GM23248 (cell line): Measurements from ENCODE around the gene PPM1L. TPM values are rescaled to one million over a fixed set of nuclear protein-coding genes. Genes with fewer than 3 reads are reported as not detected.

ENCODE experiments used
- DNase-seq: peaks from one replicate; pipeline ENCODE4 v3.0.0-alpha.2; 2015
- H2AFZ ChIP-seq: fragments of 200-600 bp; sonication (generic); 2 replicates; pipeline ENCODE4 v1.6.1; 2016; ENCODE audit warnings: antibody characterized with exemption
- H3F3A ChIP-seq: fragments of 200-600 bp; sonication (generic); 2 replicates; pipeline ENCODE4 v1.6.1; 2016; ENCODE audit warnings: mild to moderate bottlenecking, antibody characterized with exemption, mixed run types; ENCODE audit not compliant: insufficient read depth
- H3K27ac ChIP-seq: fragments of 200-600 bp; sonication (generic); 2 replicates; pipeline ENCODE4 v1.5.1; 2016; ENCODE audit warnings: mild to moderate bottlenecking
- H3K27me3 ChIP-seq: fragments of 200-600 bp; sonication (generic); replicated peaks from 2 replicates; pipeline ENCODE4 v1.6.1; 2016; ENCODE audit warnings: mild to moderate bottlenecking; ENCODE audit not compliant: insufficient read depth
- H3K36me3 ChIP-seq: fragments of 200-600 bp; sonication (generic); 2 replicates; pipeline ENCODE4 v1.6.1; 2016; ENCODE audit warnings: low read depth, mild to moderate bottlenecking
- H3K4me1 ChIP-seq: fragments of 200-600 bp; sonication (generic); 2 replicates; pipeline ENCODE4 v1.6.1; 2016; ENCODE audit warnings: mild to moderate bottlenecking; ENCODE audit not compliant: insufficient read depth
- H3K4me2 ChIP-seq: fragments of 200-600 bp; sonication (generic); one replicate; pipeline ENCODE4 v1.6.1; 2016; ENCODE audit warnings: mild to moderate bottlenecking; ENCODE audit not compliant: unreplicated experiment
- H3K4me3 ChIP-seq: fragments of 200-600 bp; sonication (generic); 2 replicates; pipeline ENCODE4 v1.5.1; 2016; ENCODE audit warnings: mild to moderate bottlenecking
- H3K79me2 ChIP-seq: fragments of 200-600 bp; sonication (generic); 2 replicates; pipeline ENCODE4 v1.6.1; 2016; ENCODE audit warnings: mild to moderate bottlenecking; ENCODE audit not compliant: insufficient read depth
- H3K9ac ChIP-seq: fragments of 200-600 bp; sonication (generic); 2 replicates; pipeline ENCODE4 v1.6.1; 2016; ENCODE audit warnings: mild to moderate bottlenecking
- H3K9me2 ChIP-seq: fragments of 200-600 bp; sonication (generic); 2 replicates; pipeline ENCODE4 v1.6.1; 2016; ENCODE audit warnings: mixed run types, mild to moderate bottlenecking, moderate library complexity; ENCODE audit not compliant: insufficient read depth
- H3K9me3 ChIP-seq: fragments of 200-600 bp; sonication (generic); one replicate; pipeline ENCODE4 v1.6.1; 2017; ENCODE audit warnings: low read depth
- H4K20me1 ChIP-seq: fragments of 200-600 bp; sonication (generic); 2 replicates; pipeline ENCODE4 v1.6.0; 2016; ENCODE audit not compliant: insufficient read depth
- EZH2 ChIP-seq: fragments of 200-600 bp; sonication (generic); IDR thresholded peaks from 2 replicates; pipeline ENCODE4 v1.6.1; 2018; ENCODE audit warnings: antibody characterized with exemption, mild to moderate bottlenecking; ENCODE audit not compliant: insufficient read depth, poor library complexity, severe bottlenecking
- EZH2phosphoT487 ChIP-seq: fragments of 200-600 bp; sonication (generic); IDR thresholded peaks from 2 replicates; pipeline ENCODE4 v1.6.1; 2018; ENCODE audit warnings: antibody characterized with exemption, moderate library complexity, mild to moderate bottlenecking, low read depth; ENCODE audit not compliant: insufficient read depth
- WGBS, 2 experiments: methylation state at CpG; one replicate each; pipeline ENCODE4 v1.1.6; 2015 to 2017; ENCODE audit warnings: low lambda C conversion rate in 2 of 2, low coverage in 1 of 2; ENCODE audit errors: missing lambda C conversion rate in 2 of 2; 5-methylcytosine and 5-hydroxymethylcytosine counted together
- in situ Hi-C: fragments of 300-500 bp; cut with MboI; formaldehyde crosslinking; loops from 2 replicates; pipeline ENCODE4 v1.15.0; 2020
- polyA plus RNA-seq: library from polyadenylated mRNA; unstranded; fragments of >200 nt; fragmentation: Nextera tagmentation; extraction: Ambion mirVana; gene quantifications from 2 replicates; pipeline ENCODE4 v1.2.1, GENCODE V29; 2016
- total RNA-seq: library from RNA; depleted of rRNA; stranded (reverse); fragments of >200 nt; shearing (Covaris generic); gene quantifications from 2 replicates; pipeline ENCODE4 v1.2.3, GENCODE V29; 2014

Gene PPM1L
- total and polyA plus RNA-seq, 2 experiments from 2014 or later: under 0.01 to 0.26 TPM

DNA sequence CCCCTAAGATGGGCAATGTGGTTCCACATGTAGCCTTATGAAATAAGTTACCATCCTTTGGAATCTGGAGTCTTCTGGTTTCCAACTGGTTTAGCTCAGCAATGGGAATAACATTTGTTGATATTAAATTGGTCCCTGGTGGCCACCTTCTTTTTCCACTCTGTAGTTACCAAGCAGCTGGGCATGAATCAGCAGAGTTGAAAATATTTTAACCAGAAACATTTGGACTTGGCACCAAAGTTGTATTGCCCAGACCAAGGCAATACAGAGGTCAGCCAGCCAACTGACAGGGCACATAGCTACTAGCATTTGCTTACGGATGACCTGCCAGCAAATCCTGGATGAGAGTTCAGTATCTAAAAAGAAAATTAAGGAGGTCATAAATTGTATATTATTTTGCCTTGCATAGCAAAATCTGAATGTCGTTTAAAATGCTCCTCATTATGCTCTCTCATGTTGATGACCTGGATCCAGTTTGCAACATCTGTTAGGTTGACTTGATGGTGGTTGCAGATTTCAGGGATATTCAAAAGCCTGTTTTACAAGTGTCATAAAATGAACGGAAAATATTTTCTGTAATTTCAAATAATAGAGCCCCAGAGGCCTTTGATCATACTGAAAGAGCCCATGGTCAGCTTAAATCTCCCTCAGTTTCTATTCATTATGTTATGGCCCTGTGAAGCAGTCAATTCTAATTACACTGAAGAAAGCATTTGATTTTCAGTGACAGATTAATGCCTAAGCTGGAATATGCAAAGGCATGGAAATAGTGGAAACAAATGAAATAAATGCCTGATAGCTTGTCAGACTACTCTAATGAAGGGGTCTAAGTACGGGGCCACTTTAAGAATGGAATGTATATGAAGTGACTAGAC is 54.6 kb downstream of the PPM1L start:
- no peak overlapping the region for H2AFZ ChIP-seq
- H3K79me2 ChIP-seq: no peaks in the 10 kb centered on the region
- H3K4me2 ChIP-seq: no peak overlapping the region
- no peak overlapping the region for H3K27ac ChIP-seq
- in situ Hi-C loops: no loop called here
- H3K9ac ChIP-seq: no peak overlapping the region
- no peaks in the 10 kb centered on the region for H4K20me1 ChIP-seq
- no peaks in the 10 kb centered on the region for H3K27me3 ChIP-seq
- no peaks in the 10 kb centered on the region for H3F3A ChIP-seq
- H3K36me3 ChIP-seq: no peaks in the 10 kb centered on the region
- TF ChIP-seq EZH2phosphoT487 (no peak), EZH2 (no peak)
- DNase-seq: peak; percentile 68
- no peaks in the 10 kb centered on the region for H3K9me2 ChIP-seq
- H3K4me3 ChIP-seq: no peak overlapping the region
- H3K9me3 ChIP-seq: no peaks in the 10 kb centered on the region
- peaks cover 4% of the 10 kb centered on the region; the same call in 1 of the 2 replicates for H3K4me1 ChIP-seq
- WGBS, 2 experiments: 2 to 3% methylated on average over 4 of the region's 4 CpGs

DNA sequence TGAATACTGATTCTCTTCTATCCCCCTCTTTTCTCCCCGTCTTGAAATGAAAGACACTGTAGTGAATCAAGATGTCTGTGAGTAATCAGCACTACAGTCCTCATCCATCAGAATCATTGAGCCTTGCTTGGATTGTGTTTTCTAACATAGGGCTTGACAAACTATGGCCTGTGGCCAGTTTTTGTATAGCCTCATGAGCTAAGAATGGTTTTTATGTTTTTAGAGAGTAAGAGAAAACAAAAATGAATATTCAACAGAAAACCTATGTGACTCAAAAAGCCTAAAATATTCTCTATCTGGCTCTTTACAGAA is 55.2 kb downstream of the PPM1L start:
- H3K9me2 ChIP-seq: no peaks in the 10 kb centered on the region
- no peak overlapping the region for H3K4me2 ChIP-seq
- in situ Hi-C loops: no loop called here
- no peaks in the 10 kb centered on the region for H3K27me3 ChIP-seq
- TF ChIP-seq EZH2: no peak
- TF ChIP-seq EZH2phosphoT487: no peak
- no peak for DNase-seq
- no peak overlapping the region for H2AFZ ChIP-seq
- no peaks in the 10 kb centered on the region for H3K79me2 ChIP-seq
- no peak overlapping the region for H3K27ac ChIP-seq
- no peaks in the 10 kb centered on the region for H3F3A ChIP-seq
- 4 to 12% methylated on average over 1 of the region's 1 CpG for whole genome bisulfite sequencing, 2 experiments
- no peak overlapping the region for H3K9ac ChIP-seq
- H4K20me1 ChIP-seq: no peaks in the 10 kb centered on the region
- H3K4me3 ChIP-seq: no peak overlapping the region
- H3K9me3 ChIP-seq: no peaks in the 10 kb centered on the region
- H3K36me3 ChIP-seq: no peaks in the 10 kb centered on the region
- peaks cover 4% of the 10 kb centered on the region; the same call in 1 of the 2 replicates for H3K4me1 ChIP-seq

DNA sequence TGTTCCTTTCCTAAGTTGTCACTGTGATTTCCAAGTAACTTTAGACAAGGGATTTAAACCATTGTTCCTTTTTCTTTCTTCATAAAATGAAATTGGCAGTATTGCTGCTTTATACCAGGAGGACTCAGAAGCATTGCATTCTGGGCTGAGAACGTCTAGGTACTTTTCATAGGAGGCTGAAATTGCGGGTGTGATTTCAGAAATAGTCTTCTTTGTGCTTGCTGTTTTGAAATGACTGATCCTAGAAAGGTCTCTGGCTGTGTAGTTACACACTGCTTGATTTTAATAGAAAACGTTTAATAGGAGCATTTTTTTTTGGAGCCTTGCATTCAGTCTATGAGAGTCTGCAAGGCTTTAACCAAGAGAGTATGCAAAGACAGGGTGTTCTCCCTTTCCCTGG is 56.3 kb downstream of the PPM1L start:
- WGBS, 2 experiments: 70 to 74% methylated on average over 3 of the region's 3 CpGs
- Histone ChIP-seq H3K27ac (no peak overlapping the region), H3K4me1 (peaks cover 4% of the 10 kb centered on the region; the same call in 1 of the 2 replicates), H3K9me3 (no peaks in the 10 kb centered on the region), H3K4me2 (no peak overlapping the region), H3K9ac (no peak overlapping the region), H3K27me3 (no peaks in the 10 kb centered on the region), H3F3A (no peaks in the 10 kb centered on the region), H3K79me2 (no peaks in the 10 kb centered on the region), H3K36me3 (no peaks in the 10 kb centered on the region), H2AFZ (no peak overlapping the region), H4K20me1 (no peaks in the 10 kb centered on the region), H3K9me2 (no peaks in the 10 kb centered on the region), H3K4me3 (no peak overlapping the region)
- in situ Hi-C loops: no loop called here
- no peak for TF ChIP-seq EZH2phosphoT487
- no peak for TF ChIP-seq EZH2
- no peak for DNase-seq

DNA sequence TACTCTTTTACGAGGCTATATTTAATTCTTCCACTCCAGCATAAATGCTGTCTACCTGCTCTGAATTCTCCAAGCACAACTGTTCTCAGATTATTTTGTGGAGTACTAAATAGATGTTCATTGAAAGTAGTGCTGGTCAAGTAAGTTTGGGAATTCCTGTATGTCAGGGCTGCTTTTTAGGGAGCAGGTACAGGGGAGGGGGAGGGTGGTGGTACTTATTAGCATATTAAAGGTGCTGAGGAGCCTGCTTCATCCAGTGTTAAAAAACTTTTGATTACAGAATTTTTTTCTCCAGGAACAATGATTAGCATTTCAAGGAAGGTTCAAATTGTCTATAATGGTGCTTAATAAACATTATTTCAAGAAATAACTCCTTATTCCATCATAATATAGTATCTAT is 59.2 kb downstream of the PPM1L start:
- WGBS, 2 experiments: 58 to 67% methylated on average over 1 of the region's 1 CpG
- Histone ChIP-seq H3K27me3 (no peaks in the 10 kb centered on the region), H3K79me2 (no peaks in the 10 kb centered on the region), H3K27ac (no peak overlapping the region), H4K20me1 (no peaks in the 10 kb centered on the region), H3K4me2 (no peak overlapping the region), H3K9me3 (no peaks in the 10 kb centered on the region), H3K4me3 (no peak overlapping the region), H2AFZ (no peak overlapping the region), H3K36me3 (no peaks in the 10 kb centered on the region), H3K4me1 (no peaks in the 10 kb centered on the region), H3K9me2 (no peaks in the 10 kb centered on the region), H3F3A (no peaks in the 10 kb centered on the region), H3K9ac (no peak overlapping the region)
- in situ Hi-C loops: no loop called here
- no peak for DNase-seq
- no peak for TF ChIP-seq EZH2phosphoT487
- TF ChIP-seq EZH2: no peak
